Measurements from ENCODE around the gene MAP4K1.
A peak's percentile ranks its signal among the peaks of the same experiment; 100 is the strongest.
"Not testable (repeated sequence)": the region's sequence is repeated elsewhere in the genome, so short reads cannot be mapped to it uniquely, and the experiment has no call there.

MAP4K1 gene

GRCh38 chr19:38565691-38566105, 52.1 kb downstream of the MAP4K1 start:
- DNase-seq, result no peak

- DNase-seq, result peak; percentile 26
Measured at GRCh38 chr19:38564981-38565690, 52.6 kb downstream of the MAP4K1 start.

GRCh38 chr19:38563475-38563874, 54.3 kb downstream of the MAP4K1 start:
- no peak for DNase-seq

GRCh38 chr19:38562096-38562495, 55.7 kb downstream of the MAP4K1 start:
- DNase-seq, result no peak

- no peak for DNase-seq
Measured at GRCh38 chr19:38561658-38562057, 56.1 kb downstream of the MAP4K1 start.

GRCh38 chr19:38561053-38561606, 56.6 kb downstream of the MAP4K1 start:
- no peak for DNase-seq

- peak; percentile 49 for DNase-seq
Measured at GRCh38 chr19:38559428-38560401, 58.0 kb downstream of the MAP4K1 start.

GRCh38 chr19:38558933-38559332, 58.8 kb downstream of the MAP4K1 start:
- not testable (repeated sequence) for DNase-seq

- peak; percentile 48 for DNase-seq
Measured at GRCh38 chr19:38557205-38557799, 60.5 kb downstream of the MAP4K1 start.

- DNase-seq, result peak; percentile 28
Measured at GRCh38 chr19:38556521-38557174, 61.1 kb downstream of the MAP4K1 start.

GRCh38 chr19:38555200-38555599, 62.6 kb downstream of the MAP4K1 start:
- DNase-seq, result no peak

GRCh38 chr19:38554676-38555141, 63.0 kb downstream of the MAP4K1 start:
- DNase-seq, result no peak

- DNase-seq, result not testable (repeated sequence)
Measured at GRCh38 chr19:38553239-38553638, 64.5 kb downstream of the MAP4K1 start.

GRCh38 chr19:38551450-38551813, 66.3 kb downstream of the MAP4K1 start:
- no peak for DNase-seq

GRCh38 chr19:38550376-38550775, 67.4 kb downstream of the MAP4K1 start:
- no peak for DNase-seq

GRCh38 chr19:38549942-38550341, 67.8 kb downstream of the MAP4K1 start:
- no peak for DNase-seq

GRCh38 chr19:38549061-38549460, 68.7 kb downstream of the MAP4K1 start:
- no peak for DNase-seq

- DNase-seq, result no peak
Measured at GRCh38 chr19:38547421-38547820, 70.3 kb downstream of the MAP4K1 start.

GRCh38 chr19:38545596-38545995, 72.2 kb downstream of the MAP4K1 start:
- no peak for DNase-seq

- DNase-seq, result peak; percentile 78
Measured at GRCh38 chr19:38544569-38545315, 73.0 kb downstream of the MAP4K1 start.

- DNase-seq, result peak; percentile 15
Measured at GRCh38 chr19:38543807-38544568, 73.8 kb downstream of the MAP4K1 start.

All from CD4-positive, alpha-beta T cell treated with Interleukin-10 for 1 hour (primary cell).